H1 (cell line): ENCODE results near the gene ADA. TPM values are rescaled to one million over a fixed set of nuclear protein-coding genes. Genes with fewer than 3 reads are reported as not detected.
"Not testable (repeated sequence)": the region's sequence is repeated elsewhere in the genome, so short reads cannot be mapped to it uniquely, and the experiment has no call there.

ENCODE experiments used
- CTCF ChIA-PET: fragments of 300-600 bp; sonication (Branson Sonifier 250); formaldehyde crosslinking; loops from one replicate; lab custom pipeline; 2021; ENCODE audit not compliant: partially characterized antibody; lab: Charles Lee
- POLR2A ChIA-PET: fragments of 300-600 bp; sonication (Branson Sonifier 250); formaldehyde crosslinking; loops from one replicate; lab custom pipeline; 2021; ENCODE audit warnings: inconsistent platforms; ENCODE audit not compliant: partially characterized antibody; lab: Charles Lee
- DNase-seq, 2 experiments: peaks; one replicate each; pipeline versions ENCODE4 v3.0.0 to v3.0.0-alpha.2; 2010 to 2022; ENCODE audit warnings: low spot score in 2 of 2, low read depth in 1 of 2, mixed read lengths in 1 of 2
- FAIRE-seq: peaks from 2 replicates; lab custom pipeline; 2011; peaks lifted over from hg19 to GRCh38; lab: Jason Lieb, UNC
- H2AFZ ChIP-seq: 2 replicates; pipeline ENCODE4 v1.8.1; 2012; ENCODE audit warnings: low read length, inconsistent platforms
- H2AK5ac ChIP-seq: 2 replicates; pipeline ENCODE4 v1.6.1; 2013; ENCODE audit warnings: low read depth, low read length
- H2BK120ac ChIP-seq: replicated peaks from 2 replicates; pipeline ENCODE3; 2013; ENCODE audit warnings: low read depth, low read length, inconsistent platforms
- H2BK12ac ChIP-seq: 2 replicates; pipeline ENCODE4 v1.6.1; 2013; ENCODE audit warnings: low read depth, low read length
- H2BK15ac ChIP-seq: 2 replicates; pipeline ENCODE4 v1.6.1; 2013; ENCODE audit warnings: low read length
- H2BK20ac ChIP-seq: 2 replicates; pipeline ENCODE4 v1.6.1; 2013; ENCODE audit warnings: low read length
- H2BK5ac ChIP-seq: 2 replicates; pipeline ENCODE4 v1.6.1; 2013; ENCODE audit warnings: low read depth, low read length
- H3K14ac ChIP-seq: 2 replicates; pipeline ENCODE4 v1.6.1; 2013; ENCODE audit warnings: inconsistent platforms; ENCODE audit not compliant: insufficient read length
- H3K18ac ChIP-seq: 2 replicates; pipeline ENCODE4 v1.6.1; 2013; ENCODE audit warnings: low read length; ENCODE audit errors: extremely low read depth
- H3K23ac ChIP-seq: 2 replicates; pipeline ENCODE4 v1.6.1; 2013; ENCODE audit warnings: inconsistent platforms; ENCODE audit not compliant: insufficient read length
- H3K23me2 ChIP-seq: 2 replicates; pipeline ENCODE4 v1.6.1; 2013; ENCODE audit warnings: low read depth, low read length
- H3K27ac ChIP-seq: 2 replicates; pipeline ENCODE4 v1.6.1; 2011; ENCODE audit warnings: low read depth, low read length, inconsistent platforms
- H3K27me3 ChIP-seq, 4 experiments: replicated peaks in 1 of 4; 1 replicate in 1 of 4; 2 replicates in 3 of 4; pipeline versions ENCODE4 v1.6.1 to v1.8.1; 2011 to 2013; ENCODE audit warnings: low read length in 3 of 4, mild to moderate bottlenecking in 3 of 4, inconsistent platforms in 2 of 4, mixed read lengths in 2 of 4, moderate library complexity in 1 of 4; ENCODE audit not compliant: control insufficient read depth in 3 of 4, insufficient read depth in 3 of 4; ENCODE audit errors: extremely low read depth in 1 of 4
- H3K36me3 ChIP-seq, 4 experiments: 2 replicates each; pipeline versions ENCODE4 v1.6.1 to v1.8.1; 2011 to 2013; ENCODE audit warnings: mild to moderate bottlenecking in 4 of 4, low read length in 3 of 4, moderate library complexity in 2 of 4, control low read depth in 1 of 4, inconsistent platforms in 1 of 4; ENCODE audit not compliant: insufficient read depth in 4 of 4, control insufficient read depth in 2 of 4
- H3K4ac ChIP-seq: replicated peaks from 2 replicates; pipeline ENCODE3; 2013; ENCODE audit warnings: low read length, low read depth, mixed read lengths, inconsistent platforms; ENCODE audit not compliant: insufficient read length
- H3K4me1 ChIP-seq, 4 experiments: replicated peaks in 1 of 4; 1 replicate in 1 of 4; 2 replicates in 3 of 4; pipeline versions ENCODE4 v1.6.1 to v1.8.1; 2011 to 2013; ENCODE audit warnings: low read length in 3 of 4, inconsistent platforms in 2 of 4, mixed read lengths in 1 of 4; ENCODE audit not compliant: insufficient read depth in 4 of 4, control insufficient read depth in 3 of 4
- H3K4me2 ChIP-seq, 2 experiments: 2 replicates each; pipeline versions ENCODE4 v1.6.1 to v1.8.1; 2011 to 2013; ENCODE audit warnings: low read depth in 2 of 2, low read length in 2 of 2, control low read depth in 1 of 2, inconsistent platforms in 1 of 2, mild to moderate bottlenecking in 1 of 2; ENCODE audit not compliant: insufficient read depth in 1 of 2
- H3K4me3 ChIP-seq, 4 experiments: fragments of 200-600, 300-600 bp in 1 of 4; sonication (generic), shearing (Covaris generic), sonication (Bioruptor Twin) in 1 of 4; 2 replicates each; pipeline versions ENCODE4 v1.5.1 to v1.8.1; 2011 to 2016; ENCODE audit warnings: low read length in 4 of 4, low read depth in 3 of 4, control low read depth in 2 of 4, inconsistent platforms in 2 of 4, mild to moderate bottlenecking in 2 of 4, mixed read lengths in 1 of 4, moderate library complexity in 1 of 4; ENCODE audit not compliant: insufficient read depth in 2 of 4; ENCODE audit errors: extremely low read depth in 1 of 4
- H3K56ac ChIP-seq: replicated peaks from 2 replicates; pipeline ENCODE3; 2013; ENCODE audit warnings: low read depth, mild to moderate bottlenecking, mixed read lengths, low read length, inconsistent platforms; ENCODE audit not compliant: insufficient read length
- H3K79me1 ChIP-seq: 2 replicates; pipeline ENCODE4 v1.6.1; 2013; ENCODE audit warnings: low read depth, low read length, control low read depth
- H3K79me2 ChIP-seq, 2 experiments: 2 replicates each; pipeline versions ENCODE4 v1.6.1 to v1.8.1; 2012 to 2013; ENCODE audit warnings: low read length in 2 of 2, mild to moderate bottlenecking in 2 of 2, inconsistent platforms in 1 of 2; ENCODE audit not compliant: insufficient read depth in 2 of 2, control insufficient read depth in 1 of 2
- H3K9ac ChIP-seq, 4 experiments: replicated peaks in 1 of 4; 1 replicate in 1 of 4; 2 replicates in 3 of 4; pipeline versions ENCODE4 v1.6.1 to v1.8.1; 2011 to 2013; ENCODE audit warnings: low read depth in 3 of 4, low read length in 3 of 4, control low read depth in 2 of 4, mild to moderate bottlenecking in 2 of 4, moderate library complexity in 2 of 4, inconsistent platforms in 1 of 4; ENCODE audit errors: extremely low read depth in 1 of 4
- H3K9me3 ChIP-seq, 2 experiments: 2 replicates each; pipeline versions ENCODE4 v1.6.1 to v1.8.1; 2012 to 2013; ENCODE audit warnings: mild to moderate bottlenecking in 2 of 2, moderate library complexity in 2 of 2, control low read depth in 1 of 2, inconsistent platforms in 1 of 2, low read depth in 1 of 2, low read length in 1 of 2, mixed read lengths in 1 of 2; ENCODE audit not compliant: insufficient read depth in 2 of 2
- H4K20me1 ChIP-seq, 2 experiments: replicated peaks in 1 of 2; 2 replicates each; pipeline versions ENCODE3 to v1.8.1; 2011 to 2013; ENCODE audit warnings: inconsistent platforms in 2 of 2, low read length in 2 of 2, mild to moderate bottlenecking in 1 of 2; ENCODE audit not compliant: insufficient read depth in 2 of 2, control insufficient read depth in 1 of 2
- H4K5ac ChIP-seq: 2 replicates; pipeline ENCODE4 v1.6.1; 2013; ENCODE audit warnings: low read length, low read depth, mixed read lengths, inconsistent platforms; ENCODE audit not compliant: insufficient read length
- H4K8ac ChIP-seq: 2 replicates; pipeline ENCODE4 v1.8.0; 2013; ENCODE audit warnings: mild to moderate bottlenecking, moderate library complexity, low read length, inconsistent platforms; ENCODE audit not compliant: insufficient read depth; ENCODE audit errors: extremely low read depth
- H4K91ac ChIP-seq: replicated peaks from 2 replicates; pipeline ENCODE3; 2013; ENCODE audit warnings: low read length, mixed read lengths, inconsistent platforms; ENCODE audit not compliant: insufficient read length
- WGBS, 2 experiments: shearing (Covaris generic) in 1 of 2; methylation state at CpG; one replicate each; pipeline versions ENCODE4 v1.1.6 to v1.1.7; 2013 to 2015; ENCODE audit warnings: low lambda C conversion rate in 2 of 2, mixed read lengths in 2 of 2, inconsistent platforms in 1 of 2, low coverage in 1 of 2, missing lambda C conversion rate in 1 of 2; ENCODE audit not compliant: insufficient replicate concordance in 2 of 2, insufficient coverage in 1 of 2, insufficient read length in 1 of 2; ENCODE audit errors: extremely low coverage in 1 of 2, missing lambda C conversion rate in 1 of 2; 5-methylcytosine and 5-hydroxymethylcytosine counted together
- polyA plus RNA-seq, 7 experiments: library from polyadenylated mRNA; depleted of rRNA in 3 of 7; stranded (reverse) in 5 of 7; unstranded in 2 of 7; fragments of >200 nt in 5 of 7; fragments of 200-250 nt in 2 of 7; gene quantifications; 1 replicate in 5 of 7; 2 replicates in 1 of 7; 4 replicates in 1 of 7; pipeline versions ENCODE4 v1.2.1 to v1.2.3, GENCODE V29; 2011 to 2013; ENCODE audit warnings: missing spikeins in 2 of 7, mixed read lengths in 2 of 7
- total RNA-seq: library from RNA; stranded (reverse); fragmentation: NEBNext Ultra II Directional; extraction: Animal tissue kit (Norgen Biotek cat#: 25700); gene quantifications from 2 replicates; pipeline ENCODE4 v1.2.1, GENCODE V29; 2021

The ADA gene
- total and polyA plus RNA-seq, 2 of the 8 experiments (the other 6 are each of a cell fraction or from before 2014, with no cell fraction given) = 19.9 to 32.8 TPM

DNA sequence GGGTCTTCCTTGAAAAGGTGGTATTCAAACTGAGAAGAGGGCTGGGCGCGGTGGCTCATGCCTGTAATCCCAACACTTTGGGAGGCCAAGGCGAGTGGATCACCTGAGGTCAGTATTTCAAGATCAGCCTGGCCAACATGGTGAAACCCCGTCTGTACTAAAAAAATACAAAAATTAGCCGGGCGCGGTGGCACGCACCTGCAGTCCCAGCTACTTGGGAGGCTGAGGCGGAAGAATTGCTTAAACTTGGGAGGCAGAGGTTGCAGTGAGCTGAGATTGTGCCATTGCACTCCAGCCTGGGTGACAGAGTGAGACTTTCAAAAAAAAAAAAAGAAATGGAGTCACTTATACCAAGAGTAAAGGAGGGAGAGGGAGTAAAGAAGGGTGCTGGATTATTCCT is 63.2 kb downstream of the ADA start:
- H2BK12ac ChIP-seq, H3K27ac ChIP-seq, H3K4me2 ChIP-seq, H3K9ac ChIP-seq, H3K79me1 ChIP-seq, H2AFZ ChIP-seq, H3K56ac ChIP-seq, POLR2A ChIA-PET, DNase-seq, H2BK20ac ChIP-seq, H2BK120ac ChIP-seq, H4K91ac ChIP-seq, H3K23ac ChIP-seq, H2AK5ac ChIP-seq, H3K4me3 ChIP-seq, H3K36me3 ChIP-seq, H4K20me1 ChIP-seq, H4K5ac ChIP-seq, H3K79me2 ChIP-seq, H3K18ac ChIP-seq, H3K4ac ChIP-seq, H4K8ac ChIP-seq, H2BK15ac ChIP-seq, FAIRE-seq, H3K23me2 ChIP-seq, H3K14ac ChIP-seq, H2BK5ac ChIP-seq, H3K27me3 ChIP-seq, H3K9me3 ChIP-seq: not testable (repeated sequence)
- CTCF ChIA-PET = interaction anchor here (0.6 to 3.3 kb wide), 2 partner anchors 15 to 51 kb away, joined by 4 to 18 read pairs; no protein-coding TSS in a partner anchor
- 93% methylated on average over 9 of the region's 9 CpGs; no CpG with 5 or more reads in 1 of the 2 experiments for WGBS, 2 experiments
- H3K4me1 ChIP-seq = peaks cover 7 to 12% (median 11%) of the 10 kb centered on the region in 4 experiments
